Caco-2 (cell line): ENCODE measurements around the gene ZMYND8. TPM values are rescaled to one million over a fixed set of nuclear protein-coding genes. Genes with fewer than 3 reads are reported as not detected.
A peak's percentile ranks its signal among the peaks of the same experiment; 100 is the strongest.

ENCODE experiments used
- BruUV-seq: library from RNA; stranded (reverse); fragments of 400-500 nt; replicated peaks from 2 replicates; lab custom pipeline; 2021; lab: Mats Ljungman, UMichigan
- CTCF ChIA-PET: fragments of 300-600 bp; sonication (Branson Sonifier 250); formaldehyde crosslinking; loops from one replicate; lab custom pipeline; 2022; ENCODE audit warnings: antibody characterized with exemption; lab: Charles Lee
- POLR2A ChIA-PET: fragments of 300-600 bp; sonication (Branson Sonifier 250); formaldehyde crosslinking; loops from one replicate; lab custom pipeline; 2022; ENCODE audit warnings: antibody characterized with exemption; lab: Charles Lee
- DNase-seq, 2 experiments: peaks; one replicate each; pipeline versions ENCODE4 v3.0.0 to v3.0.0-alpha.2; 2020 to 2022
- H3K27me3 ChIP-seq: replicated peaks from 2 replicates; pipeline ENCODE4 v1.6.0; 2011; ENCODE audit warnings: low read length; ENCODE audit not compliant: control insufficient read depth, insufficient read depth
- H3K36me3 ChIP-seq: 2 replicates; pipeline ENCODE4 v1.5.1; 2011; ENCODE audit warnings: low read length; ENCODE audit not compliant: control insufficient read depth, insufficient read depth
- H3K4me1 ChIP-seq: fragments of 250-450 bp; sonication (Bioruptor Pico); 2 replicates; pipeline ENCODE4 v1.5.1; 2020; ENCODE audit warnings: mild to moderate bottlenecking
- H3K4me3 ChIP-seq: 2 replicates; pipeline ENCODE4 v1.5.1; 2011; ENCODE audit warnings: low read depth, mild to moderate bottlenecking, control low read depth, low read length
- H3K9me3 ChIP-seq: fragments of 250-450 bp; sonication (Bioruptor Pico); 2 replicates; pipeline ENCODE4 v1.5.1; 2020; ENCODE audit warnings: mild to moderate bottlenecking, moderate library complexity
- H3K27ac Mint-ChIP-seq: one replicate; pipeline ENCODE4 v1.8.0; 2022; ENCODE audit warnings: mixed read lengths; ENCODE audit not compliant: unreplicated experiment
- H3K27me3 Mint-ChIP-seq: one replicate; pipeline ENCODE4 v1.8.0; 2022; ENCODE audit warnings: mixed read lengths; ENCODE audit not compliant: insufficient read depth, unreplicated experiment
- H3K36me3 Mint-ChIP-seq: one replicate; pipeline ENCODE4 v1.8.0; 2022; ENCODE audit warnings: mild to moderate bottlenecking, mixed read lengths; ENCODE audit not compliant: insufficient read depth, unreplicated experiment
- H3K4me1 Mint-ChIP-seq: one replicate; pipeline ENCODE4 v1.8.0; 2022; ENCODE audit warnings: low read depth, mixed read lengths; ENCODE audit not compliant: unreplicated experiment
- H3K4me3 Mint-ChIP-seq: one replicate; pipeline ENCODE4 v1.8.0; 2022; ENCODE audit warnings: mild to moderate bottlenecking, moderate library complexity, mixed read lengths; ENCODE audit not compliant: unreplicated experiment
- H3K9me3 Mint-ChIP-seq: one replicate; pipeline ENCODE4 v1.8.0; 2022; ENCODE audit warnings: mixed read lengths; ENCODE audit not compliant: unreplicated experiment
- CTCF ChIP-seq, 2 experiments: fragments of 200-600 bp in 1 of 2; IDR thresholded peaks; 1 replicate in 1 of 2; 2 replicates in 1 of 2; pipeline versions ENCODE4 v1.5.1 to v1.8.0; 2011 to 2022; ENCODE audit warnings: antibody characterized with exemption in 1 of 2, control low read depth in 1 of 2, inconsistent platforms in 1 of 2, low read depth in 1 of 2, low read length in 1 of 2, mild to moderate bottlenecking in 1 of 2, moderate library complexity in 1 of 2; ENCODE audit not compliant: insufficient read depth in 1 of 2, severe bottlenecking in 1 of 2, unreplicated experiment in 1 of 2
- intact Hi-C: fragments of 100-400 bp; cut with micrococcal nuclease; formaldehyde crosslinking; loops from one replicate; pipeline ENCODE4 v1.10.0; 2022; ENCODE audit not compliant: unreplicated experiment
- total RNA-seq: library from RNA; stranded (reverse); gene quantifications from 2 replicates; pipeline ENCODE4 v1.2.3, GENCODE V29; 2022

Gene ZMYND8
- total RNA-seq, 1 experiment from 2014 or later, result 194 TPM

DNA sequence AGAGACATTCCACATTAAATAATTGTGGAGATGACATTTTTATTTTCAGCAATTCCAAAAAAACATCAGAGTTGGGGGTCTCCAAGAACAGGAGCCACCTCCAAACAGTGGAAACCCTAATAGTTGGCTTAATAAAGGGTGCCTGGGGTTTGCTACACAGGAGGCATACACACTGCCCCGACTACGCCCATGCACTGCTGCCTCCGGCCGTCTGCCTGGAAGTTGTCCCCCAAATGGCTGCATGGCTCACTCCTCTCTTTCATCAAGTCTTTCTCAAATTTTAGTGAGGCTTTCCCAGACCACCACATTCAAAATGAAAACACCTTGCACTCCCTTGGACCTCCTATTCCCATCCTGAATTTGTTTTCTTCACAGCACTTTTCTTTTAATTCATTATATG lies 58.8 kb downstream of the ZMYND8 start:
- Histone ChIP-seq H3K9me3 (no peaks in the 10 kb centered on the region), H3K36me3 (peaks cover 6% of the 10 kb centered on the region), H3K4me3 (no peak overlapping the region), H3K27me3 (no peaks in the 10 kb centered on the region), H3K4me1 (peaks cover under 1% of the 10 kb centered on the region; the same call in 1 of the 2 replicates)
- intact Hi-C loops, result loop anchor here (1.0 to 2.0 kb wide), 2 partner anchors 61 to 87 kb away; no protein-coding TSS in a partner anchor
- DNase-seq, result no peak
- Mint-ChIP-seq H3K4me1 (peaks cover 2% of the 10 kb centered on the region), H3K36me3 (peaks cover 100% of the 10 kb centered on the region), H3K27me3 (no peaks in the 10 kb centered on the region), H3K9me3 (no peaks in the 10 kb centered on the region), H3K27ac (peak overlapping the region; percentile 1), H3K4me3 (no peak overlapping the region)
- no TSS peak for BruUV-seq
- TF ChIP-seq CTCF (IDR thresholded peaks at IDR 0.05; ENCODE audit: insufficient read depth in 1 of 2, low read depth in 1 of 2, low read length in 1 of 2, severe bottlenecking in 1 of 2, unreplicated experiment in 1 of 2), result no peak
- ChIA-PET POLR2A (interaction anchor here (1.2 kb wide), 1 partner anchor 59 kb away, joined by 3 read pairs; the partner anchor contains the start of gene ZMYND8), CTCF (interaction anchor here (0.8 to 3.9 kb wide), 2 partner anchors 87 to 92 kb away, joined by 5 to 41 read pairs; no protein-coding TSS in a partner anchor)

- H3K27me3 ChIP-seq, result no peaks in the 10 kb centered on the region
- H3K27ac Mint-ChIP-seq, result peak overlapping the region; percentile 1
- H3K4me1 Mint-ChIP-seq, result no peaks in the 10 kb centered on the region
- no peaks in the 10 kb centered on the region for H3K9me3 ChIP-seq
- no peak overlapping the region for H3K4me3 Mint-ChIP-seq
- peak; percentile 52 to 63 for DNase-seq
- intact Hi-C loops, result loop anchor here (1.0 to 2.0 kb wide), 2 partner anchors 62 to 87 kb away; no protein-coding TSS in a partner anchor
- no TSS peak for BruUV-seq
- POLR2A ChIA-PET, result interaction anchor here (1.2 kb wide), 1 partner anchor 60 kb away, joined by 3 read pairs; the partner anchor contains the start of gene ZMYND8
- peaks cover 6% of the 10 kb centered on the region for H3K36me3 ChIP-seq
- no peaks in the 10 kb centered on the region for H3K9me3 Mint-ChIP-seq
- H3K36me3 Mint-ChIP-seq, result peaks cover 100% of the 10 kb centered on the region
- peak; percentile 21 to 62 for TF ChIP-seq CTCF (IDR thresholded peaks at IDR 0.05; ENCODE audit: insufficient read depth in 1 of 2, low read depth in 1 of 2, low read length in 1 of 2, severe bottlenecking in 1 of 2, unreplicated experiment in 1 of 2)
- CTCF ChIA-PET, result interaction anchor here (0.8 to 3.9 kb wide), 3 partner anchors 87 to 248 kb away, joined by 3 to 41 read pairs (median 5); no protein-coding TSS in a partner anchor
- no peaks in the 10 kb centered on the region for H3K27me3 Mint-ChIP-seq
- H3K4me1 ChIP-seq, result no peaks in the 10 kb centered on the region
- no peak overlapping the region for H3K4me3 ChIP-seq
These were observed 59.5 kb downstream of the ZMYND8 start for GRCh38 chr20:47296950-47297349.

- no peak for TF ChIP-seq CTCF (IDR thresholded peaks at IDR 0.05; ENCODE audit: insufficient read depth in 1 of 2, low read depth in 1 of 2, low read length in 1 of 2, severe bottlenecking in 1 of 2, unreplicated experiment in 1 of 2)
- ChIA-PET POLR2A (interaction anchor here (0.6 kb wide), 1 partner anchor 63 kb away, joined by 11 read pairs; no protein-coding TSS in a partner anchor), CTCF (interaction anchor here (1.1 to 3.9 kb wide), 2 partner anchors 88 to 249 kb away, joined by 3 to 41 read pairs; no protein-coding TSS in a partner anchor)
- Histone ChIP-seq H3K4me1 (no peaks in the 10 kb centered on the region), H3K27me3 (no peaks in the 10 kb centered on the region), H3K9me3 (no peaks in the 10 kb centered on the region), H3K4me3 (no peak overlapping the region), H3K36me3 (peaks cover 7% of the 10 kb centered on the region)
- no TSS peak for BruUV-seq
- intact Hi-C loops, result loop anchor here (2.0 kb wide), 1 partner anchor 63 kb away; no protein-coding TSS in a partner anchor
- Mint-ChIP-seq H3K4me1 (peaks cover 7% of the 10 kb centered on the region), H3K9me3 (no peaks in the 10 kb centered on the region), H3K27me3 (no peaks in the 10 kb centered on the region), H3K27ac (no peak overlapping the region), H3K4me3 (no peak overlapping the region), H3K36me3 (peaks cover 100% of the 10 kb centered on the region)
- no peak for DNase-seq
These were observed 60.5 kb downstream of the ZMYND8 start for GRCh38 chr20:47295921-47296426.
